ENCODE data around the gene NRIP3.

Gene NRIP3

DNA sequence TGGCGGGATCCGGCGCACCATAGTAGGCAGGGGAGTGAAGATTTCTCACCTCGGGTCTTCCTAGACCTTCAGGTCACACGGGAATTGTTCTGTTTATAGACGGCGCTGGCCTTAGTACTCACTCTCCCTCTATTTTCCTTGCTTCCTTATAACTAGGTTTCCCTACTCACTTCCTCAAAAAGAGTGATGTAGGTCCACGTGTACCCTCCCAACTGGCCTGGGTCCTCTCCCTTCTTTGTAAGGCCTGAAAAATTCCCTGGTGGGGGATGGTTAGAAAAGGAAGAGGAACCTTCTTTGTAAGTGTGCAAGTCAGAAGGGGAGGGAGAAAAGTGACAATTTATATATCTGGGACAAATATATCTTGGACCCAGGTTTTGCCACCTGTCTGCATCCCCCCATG lies 36.6 kb downstream of the NRIP3 start:
- TF ChIP-seq, protein P1, sequence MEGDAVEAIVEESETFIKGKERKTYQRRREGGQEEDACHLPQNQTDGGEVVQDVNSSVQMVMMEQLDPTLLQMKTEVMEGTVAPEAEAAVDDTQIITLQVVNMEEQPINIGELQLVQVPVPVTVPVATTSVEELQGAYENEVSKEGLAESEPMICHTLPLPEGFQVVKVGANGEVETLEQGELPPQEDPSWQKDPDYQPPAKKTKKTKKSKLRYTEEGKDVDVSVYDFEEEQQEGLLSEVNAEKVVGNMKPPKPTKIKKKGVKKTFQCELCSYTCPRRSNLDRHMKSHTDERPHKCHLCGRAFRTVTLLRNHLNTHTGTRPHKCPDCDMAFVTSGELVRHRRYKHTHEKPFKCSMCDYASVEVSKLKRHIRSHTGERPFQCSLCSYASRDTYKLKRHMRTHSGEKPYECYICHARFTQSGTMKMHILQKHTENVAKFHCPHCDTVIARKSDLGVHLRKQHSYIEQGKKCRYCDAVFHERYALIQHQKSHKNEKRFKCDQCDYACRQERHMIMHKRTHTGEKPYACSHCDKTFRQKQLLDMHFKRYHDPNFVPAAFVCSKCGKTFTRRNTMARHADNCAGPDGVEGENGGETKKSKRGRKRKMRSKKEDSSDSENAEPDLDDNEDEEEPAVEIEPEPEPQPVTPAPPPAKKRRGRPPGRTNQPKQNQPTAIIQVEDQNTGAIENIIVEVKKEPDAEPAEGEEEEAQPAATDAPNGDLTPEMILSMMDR (IDR thresholded peaks at IDR 0.05; ENCODE audit: borderline replicate concordance, control extremely low read depth, extremely low read depth, insufficient read depth, missing control alignments): no peak
- in situ Hi-C loops (cut with MboI; ENCODE audit: low sequenced_read_pairs, unreplicated experiment): no loop called here

GRCh38 chr11:8964324-8965320 lies 39.2 kb downstream of the NRIP3 start, which contains the start of gene TMEM9B:
TSS of gene TMEM9B (minus strand) at chr11:8964442. CDS start at chr11:8964313, 129 bp downstream.
- peak; percentile 90 for DNase-seq (ENCODE audit: low spot score)
- in situ Hi-C loops (cut with MboI; ENCODE audit: low sequenced_read_pairs, unreplicated experiment): no loop called here
- TF ChIP-seq, protein P1 (IDR thresholded peaks at IDR 0.05; ENCODE audit: borderline replicate concordance, control extremely low read depth, extremely low read depth, insufficient read depth, missing control alignments): no peak

More for the DNA sequence above, 36.6 kb downstream of the NRIP3 start:
- DNase-seq (ENCODE audit: low spot score): no peak

DNA sequence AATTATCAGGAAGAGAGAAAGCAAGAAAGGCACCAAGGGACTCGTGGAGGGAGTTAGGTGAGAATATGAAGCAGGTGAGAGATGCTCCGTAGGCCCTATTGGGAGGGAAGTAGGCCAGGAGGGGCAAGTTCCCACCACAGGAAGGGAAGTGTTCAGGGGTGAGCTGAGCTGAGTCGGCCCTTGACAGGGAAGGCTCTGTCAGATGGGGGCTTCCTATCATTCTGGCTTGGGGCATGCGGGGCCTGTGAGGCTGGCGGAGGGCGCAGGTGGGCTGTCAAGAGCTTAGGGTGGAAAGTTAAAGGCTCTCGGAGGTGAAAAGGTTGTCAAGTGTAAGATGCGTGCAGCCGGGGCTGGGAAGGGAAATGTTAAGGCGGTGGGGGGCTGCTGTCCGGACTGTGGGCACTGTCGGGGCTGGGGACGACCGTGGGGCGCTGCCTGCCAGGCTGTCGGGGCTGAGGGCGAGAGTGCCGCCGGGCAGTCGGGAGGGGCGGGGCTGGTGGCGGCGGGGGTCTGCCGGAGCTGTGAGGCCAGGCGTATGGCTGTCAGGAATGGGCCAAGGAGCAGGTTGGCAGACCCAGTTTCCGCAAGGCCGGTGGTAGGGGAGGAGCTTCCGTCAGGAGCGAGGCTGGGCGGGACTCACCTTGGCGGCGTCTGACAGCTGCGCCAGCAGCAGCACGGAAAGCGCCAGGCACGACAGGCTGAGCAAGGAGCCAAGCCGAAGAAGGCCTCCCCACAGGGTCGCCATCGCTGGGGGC lies 40.1 kb downstream of the NRIP3 start:
- in situ Hi-C loops (cut with MboI; ENCODE audit: low sequenced_read_pairs, unreplicated experiment): no loop called here
- TF ChIP-seq, protein P1 (IDR thresholded peaks at IDR 0.05; ENCODE audit: borderline replicate concordance, control extremely low read depth, extremely low read depth, insufficient read depth, missing control alignments): no peak
- DNase-seq (ENCODE audit: low spot score): peak; percentile 86

GRCh38 chr11:8962841-8963240 lies 41.0 kb downstream of the NRIP3 start:
- no peak for DNase-seq (ENCODE audit: low spot score)
- TF ChIP-seq, protein P1 (IDR thresholded peaks at IDR 0.05; ENCODE audit: borderline replicate concordance, control extremely low read depth, extremely low read depth, insufficient read depth, missing control alignments): no peak
- in situ Hi-C loops (cut with MboI; ENCODE audit: low sequenced_read_pairs, unreplicated experiment): no loop called here

DNA sequence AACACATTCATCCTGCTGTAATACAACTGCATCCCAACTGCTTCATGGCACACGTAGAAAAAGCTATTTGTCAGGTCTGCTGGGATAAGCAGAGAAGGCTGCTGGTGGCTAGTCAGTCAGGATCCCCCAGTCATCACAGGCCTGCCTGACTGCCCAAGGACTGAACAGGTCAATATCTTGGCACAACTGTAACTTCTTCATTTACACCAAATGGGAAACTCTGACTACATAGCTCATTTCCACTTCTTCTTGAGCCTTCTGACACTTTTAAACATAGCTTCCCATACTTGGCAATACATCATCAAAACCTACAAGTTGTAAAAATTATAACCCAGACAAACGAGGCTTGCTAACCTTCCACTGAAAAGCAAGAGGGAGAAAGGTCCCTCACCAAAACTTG lies 42.4 kb downstream of the NRIP3 start:
- TF ChIP-seq, protein P1 (IDR thresholded peaks at IDR 0.05; ENCODE audit: borderline replicate concordance, control extremely low read depth, extremely low read depth, insufficient read depth, missing control alignments): no peak
- in situ Hi-C loops (cut with MboI; ENCODE audit: low sequenced_read_pairs, unreplicated experiment): no loop called here
- no peak for DNase-seq (ENCODE audit: low spot score)

- DNase-seq (ENCODE audit: low spot score): peak; percentile 84
- TF ChIP-seq, protein P1 (IDR thresholded peaks at IDR 0.05; ENCODE audit: borderline replicate concordance, control extremely low read depth, extremely low read depth, insufficient read depth, missing control alignments): peak; percentile 64
- in situ Hi-C loops (cut with MboI; ENCODE audit: low sequenced_read_pairs, unreplicated experiment): no loop called here
Observed at GRCh38 chr11:8959546-8960166, 44.1 kb downstream of the NRIP3 start.

All from GM13976 (cell line).